CD4-positive, alpha-beta T cell treated with Interleukin-1 beta for 1 hour (primary cell): Measurements from ENCODE around the gene LHX6.

ENCODE experiments used
- DNase-seq, 2 donors: peaks; one replicate each; pipeline ENCODE4 v3.0.0-alpha.2; 2020 to 2022

The LHX6 gene

DNA sequence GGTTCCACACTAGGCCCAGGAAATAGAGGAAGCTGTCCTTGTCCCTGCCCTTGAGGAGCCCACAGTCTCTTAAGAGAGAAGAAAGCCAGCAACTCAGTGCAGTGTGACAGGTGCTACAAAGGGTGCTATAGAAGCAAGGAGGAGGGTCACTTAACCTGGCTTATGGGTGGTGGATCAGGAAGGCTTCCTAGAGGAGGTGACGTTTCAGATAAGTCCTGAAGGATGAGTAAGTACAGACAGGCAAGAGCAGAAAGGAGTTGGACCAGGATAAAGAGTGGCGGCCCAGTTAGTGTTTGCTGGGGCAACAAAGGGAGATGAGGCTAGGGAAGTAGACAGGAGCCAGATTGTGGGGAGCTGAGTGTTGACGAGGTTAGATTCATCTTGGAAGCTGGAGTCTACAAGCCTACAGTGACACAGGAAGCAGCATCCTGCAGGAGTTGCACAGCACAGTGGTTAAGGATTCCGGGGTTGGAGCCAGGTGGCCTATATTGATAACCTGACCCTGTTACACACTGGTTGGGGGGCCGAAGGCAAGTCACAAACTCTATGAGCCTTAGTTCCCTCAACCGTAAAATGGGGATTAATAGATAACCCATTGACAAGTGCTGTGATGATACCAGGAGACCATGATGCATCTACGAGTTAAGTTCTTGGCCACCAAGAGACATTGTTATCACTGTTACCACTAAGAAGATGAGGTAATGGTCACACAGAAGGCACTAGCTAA lies 5.4 kb upstream of the LHX6 start:
- DNase-seq: no peak

DNA sequence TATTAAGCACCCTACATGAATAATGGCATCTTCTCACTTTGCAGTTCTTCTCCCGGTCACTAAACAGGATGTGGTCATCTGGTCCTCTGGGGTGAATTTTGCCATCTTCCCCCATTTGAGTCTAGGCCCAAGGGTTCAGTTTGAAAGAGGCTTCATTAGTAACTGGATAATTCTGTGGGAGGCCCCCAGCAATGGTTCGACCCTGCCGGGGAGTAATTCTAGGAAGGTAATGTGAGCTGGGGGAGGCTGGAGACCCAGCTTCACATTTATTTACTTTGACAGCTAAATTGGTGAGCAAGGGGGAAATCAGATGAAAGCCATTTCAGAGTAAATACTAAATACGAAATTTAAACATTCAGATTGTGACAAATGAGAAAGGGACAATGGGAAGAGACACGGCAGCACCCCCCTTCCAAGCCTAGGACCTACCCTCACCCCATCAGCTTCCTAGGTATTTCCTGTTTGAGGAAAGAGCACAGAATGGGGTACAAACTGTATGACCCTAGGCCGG lies 4.1 kb upstream of the LHX6 start:
- no peak for DNase-seq

DNA sequence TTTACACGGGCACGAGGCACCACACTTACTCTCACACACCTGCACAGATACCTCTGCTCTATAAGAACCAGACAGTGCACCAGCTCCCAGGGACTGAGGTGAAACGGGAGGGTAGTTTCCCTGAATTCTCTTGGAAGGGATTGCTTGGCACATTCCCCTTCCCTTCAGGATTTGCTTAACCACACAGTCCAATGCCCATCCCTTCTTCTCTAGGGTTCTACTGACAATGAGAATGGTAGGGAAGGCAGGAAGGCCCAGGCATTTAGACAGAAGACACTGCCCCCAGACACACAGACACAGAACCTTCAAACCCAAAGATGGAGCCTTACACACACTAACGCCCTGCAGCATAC lies 704 bp upstream of the LHX6 start:
- no peak for DNase-seq

GRCh38 chr9:122228191-122228567 lies 578 bp downstream of the LHX6 start:
- no peak for DNase-seq

GRCh38 chr9:122227575-122227900 lies 1.2 kb downstream of the LHX6 start:
- DNase-seq: no peak

- DNase-seq: no peak
Measured at GRCh38 chr9:122226758-122227574, 1.8 kb downstream of the LHX6 start.

DNA sequence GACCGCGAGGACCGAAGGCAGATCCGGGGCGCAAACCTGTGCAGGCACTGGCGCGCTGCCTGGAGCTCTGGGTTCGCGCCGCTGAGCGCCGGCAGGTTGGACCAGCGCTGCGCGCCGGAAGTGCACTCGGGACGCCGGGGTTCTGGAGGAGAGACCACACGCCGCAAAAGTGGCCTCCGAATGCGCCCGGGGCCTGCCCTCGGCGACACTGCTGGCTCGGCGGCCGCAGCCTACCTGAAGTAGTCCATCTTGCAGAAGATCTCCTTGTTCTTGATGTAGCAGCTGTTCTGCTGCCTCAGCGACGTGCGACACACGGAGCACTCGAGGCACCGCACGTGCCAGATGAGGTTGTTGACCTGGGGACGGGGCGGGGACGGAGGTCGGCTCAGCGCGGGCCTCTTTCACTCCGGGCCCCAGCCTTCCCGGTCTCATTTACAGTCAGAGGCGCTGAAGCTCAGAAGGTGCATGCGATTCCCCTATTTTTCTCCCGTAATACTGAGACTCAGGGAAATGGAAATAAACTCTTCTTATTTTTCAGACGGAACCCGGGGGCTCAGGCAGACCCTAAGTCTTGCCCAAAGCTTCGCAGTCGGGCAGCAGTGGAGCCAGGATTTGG lies 2.5 kb downstream of the LHX6 start:
- no peak for DNase-seq

DNA sequence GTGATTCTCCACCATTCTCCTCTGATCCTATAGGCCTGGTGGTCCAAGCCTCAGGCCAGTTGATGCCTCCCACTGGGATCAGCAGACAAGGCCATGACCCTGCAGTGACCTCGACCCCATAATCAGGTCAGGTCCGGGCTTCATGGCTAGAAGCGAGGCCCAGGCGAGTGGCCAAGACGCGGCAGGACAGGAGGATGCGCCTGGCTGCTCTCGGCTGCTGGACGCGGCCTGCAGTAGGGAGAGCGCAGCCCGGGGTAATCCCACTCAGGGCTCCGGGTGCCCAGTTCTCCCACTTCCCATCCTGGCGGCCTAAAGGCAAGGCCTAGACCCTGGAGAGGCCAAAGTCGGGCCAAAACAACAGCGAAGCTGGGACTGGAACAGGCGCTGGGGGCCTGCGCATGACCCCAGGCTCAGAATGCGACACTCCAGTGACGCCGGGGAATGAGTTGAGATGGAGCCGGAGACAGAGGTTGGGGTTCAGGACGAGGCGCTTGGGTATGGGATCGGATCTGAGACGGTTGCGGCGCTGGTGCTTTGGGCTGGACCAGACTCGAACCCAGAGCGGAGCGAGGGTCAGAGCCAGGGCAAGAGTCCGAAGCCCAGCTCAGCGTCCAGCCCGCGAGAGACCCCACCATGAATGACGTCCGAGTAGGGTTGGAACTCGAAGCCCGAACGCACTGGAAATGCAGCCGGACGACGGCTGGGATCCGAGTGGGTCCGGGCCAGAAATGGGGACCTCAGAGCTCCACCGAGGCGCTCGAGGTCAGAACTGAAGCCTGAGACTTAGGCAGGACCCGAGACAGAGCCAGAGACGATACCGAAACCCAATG lies 3.2 kb downstream of the LHX6 start:
- DNase-seq: no peak

DNA sequence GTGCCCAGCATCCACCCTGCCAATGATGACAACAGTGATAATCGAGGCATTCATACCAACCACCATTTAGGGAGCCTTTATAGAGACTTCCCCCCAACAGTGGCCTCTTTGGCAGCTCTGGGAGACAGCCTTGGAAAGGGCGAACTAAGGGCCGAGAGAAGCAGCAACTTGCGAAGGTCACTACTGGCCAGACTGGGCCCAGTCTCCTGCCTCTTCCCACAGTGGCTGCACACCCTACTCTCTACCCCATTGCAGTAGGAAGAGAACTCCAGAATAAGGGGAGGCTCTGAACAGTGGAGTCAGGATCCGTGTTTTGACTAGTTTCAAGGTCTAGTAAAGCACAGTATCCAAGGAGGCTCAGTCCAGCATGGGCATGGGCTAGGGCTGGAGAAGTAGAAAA lies 5.3 kb downstream of the LHX6 start:
- no peak for DNase-seq

- DNase-seq: no peak
Measured at GRCh38 chr9:122222791-122223190, 6.0 kb downstream of the LHX6 start.

GRCh38 chr9:122221183-122221811 lies 7.5 kb downstream of the LHX6 start:
- no peak for DNase-seq

GRCh38 chr9:122220673-122221182 lies 8.0 kb downstream of the LHX6 start:
- DNase-seq: no peak

DNA sequence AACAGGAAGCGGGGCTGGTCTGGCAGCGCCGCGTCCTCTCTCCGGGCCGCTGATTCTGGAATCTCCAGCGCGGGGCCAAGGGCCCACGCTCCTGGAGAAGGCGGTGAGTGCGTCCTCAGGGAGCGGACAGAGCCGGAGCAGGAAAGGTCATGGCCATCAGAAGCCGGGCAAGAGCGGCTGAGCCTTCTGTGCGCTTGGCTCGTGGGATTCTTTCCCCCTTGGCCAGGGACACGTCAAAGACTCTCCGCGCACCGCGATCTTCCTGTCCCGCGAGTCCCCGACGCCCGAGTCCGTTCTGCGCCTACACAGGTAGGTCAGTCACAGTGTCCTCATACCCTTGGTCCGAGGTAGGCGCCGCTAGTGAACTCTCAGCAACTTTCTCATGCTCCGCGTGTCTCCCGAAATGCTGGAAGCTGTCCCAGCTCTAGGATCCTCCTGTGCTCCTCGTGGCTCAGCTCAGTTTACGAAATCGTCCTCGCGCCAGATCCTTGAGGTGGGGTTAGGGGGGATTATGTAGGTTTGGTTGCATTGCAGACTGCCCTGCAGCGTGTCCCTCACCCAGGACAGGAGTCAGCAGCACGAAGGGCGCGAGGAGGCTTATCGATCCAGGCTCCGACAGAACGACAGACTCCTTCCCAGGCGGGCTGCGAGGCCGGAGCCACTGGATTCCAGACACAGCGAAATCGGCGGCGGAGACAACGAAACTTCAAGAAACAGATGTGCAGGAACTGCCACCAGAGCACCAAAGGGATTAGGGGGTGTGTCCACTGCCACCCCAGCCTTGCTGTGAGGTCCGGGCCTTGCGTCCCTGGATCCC lies 8.7 kb downstream of the LHX6 start:
- DNase-seq: no peak

- no peak for DNase-seq
Measured at GRCh38 chr9:122218935-122219855, 9.6 kb downstream of the LHX6 start.

- no peak for DNase-seq
Measured at GRCh38 chr9:122218071-122218934, 10.5 kb downstream of the LHX6 start.

DNA sequence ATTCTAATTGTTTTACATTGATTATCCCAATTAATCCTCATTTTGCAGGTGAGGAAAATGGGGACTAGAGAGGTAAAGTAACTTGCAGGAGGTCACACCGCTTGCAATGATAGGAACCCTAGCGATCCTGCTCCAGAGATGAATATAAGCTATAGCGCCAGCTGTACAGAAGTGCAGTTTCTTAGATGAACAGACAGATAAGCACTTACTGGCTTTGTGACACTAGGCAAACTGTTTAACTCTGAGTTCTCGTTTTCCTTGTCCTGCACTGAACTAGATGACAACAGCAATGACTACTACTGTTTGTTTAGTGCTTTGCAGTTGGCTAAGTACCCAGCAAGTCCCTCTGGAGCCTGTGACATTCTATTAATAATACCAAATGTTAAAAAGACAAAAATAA lies 11.1 kb downstream of the LHX6 start:
- no peak for DNase-seq

DNA sequence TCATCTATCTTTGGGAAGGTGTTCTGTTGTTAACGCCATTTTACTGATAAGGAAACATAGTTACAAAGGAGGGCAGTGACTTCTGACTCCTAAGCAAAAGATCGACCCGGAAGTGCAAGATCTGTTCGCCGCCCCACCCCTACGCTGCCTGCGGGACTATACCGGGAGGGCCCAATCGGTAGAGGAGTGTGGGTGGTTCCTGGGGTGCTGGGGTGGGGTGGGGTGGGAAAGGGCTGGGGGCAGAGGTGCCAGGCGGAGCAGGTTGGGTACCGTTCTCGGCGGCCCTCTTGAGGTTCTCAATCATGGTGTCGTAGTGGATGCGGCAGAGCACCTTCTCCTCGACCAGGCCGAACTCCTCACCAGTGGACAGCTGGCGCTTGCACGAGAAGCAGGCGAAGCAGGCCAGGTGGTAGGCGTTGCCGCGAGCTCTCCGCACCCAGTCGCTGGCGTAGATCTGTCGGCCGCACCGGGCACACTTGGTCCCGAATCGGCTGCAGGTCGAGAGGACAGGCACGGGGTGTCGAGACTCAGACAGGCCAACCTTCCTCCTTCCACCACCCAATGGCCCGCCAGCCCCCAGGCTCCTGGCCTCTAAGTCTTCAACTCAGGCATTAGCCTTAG lies 11.8 kb downstream of the LHX6 start:
- no peak for DNase-seq

DNA sequence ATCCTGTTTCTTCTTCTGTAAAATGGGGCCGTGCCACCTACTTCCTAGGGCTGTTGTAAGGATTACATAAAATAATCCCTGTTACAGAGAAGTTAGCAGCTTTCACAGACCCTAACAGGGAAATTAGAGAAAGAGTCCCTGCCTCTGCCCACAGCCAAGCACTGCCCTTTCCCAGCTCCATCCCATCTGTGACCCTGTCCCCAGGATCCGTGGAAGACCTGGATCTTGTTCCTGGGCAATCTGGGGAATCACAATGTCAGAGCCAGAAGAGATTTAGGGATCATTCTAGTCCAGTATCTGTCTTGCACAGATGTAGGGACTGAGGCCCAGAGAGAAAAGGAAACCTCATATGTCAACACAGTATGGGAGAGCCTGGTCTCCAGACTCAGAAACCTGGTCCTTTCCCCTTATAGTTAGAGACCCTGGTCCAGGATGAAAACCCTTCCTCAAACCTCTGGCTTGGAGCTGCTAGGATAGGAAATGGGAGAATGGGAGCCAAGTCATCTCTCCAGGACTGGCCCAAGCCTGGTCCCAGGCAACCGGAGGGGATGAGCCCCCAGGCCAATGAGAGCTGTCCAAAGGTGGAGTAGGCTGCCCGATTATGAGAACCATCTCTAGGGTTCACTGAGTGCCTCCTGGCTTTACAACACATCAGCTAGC lies 12.5 kb downstream of the LHX6 start:
- DNase-seq: no peak
